OCI-LY3 (cell line): ENCODE measurements around the gene VCAM1.

Experiments
- H2AFZ ChIP-seq: fragments of 200-600, 300-600 bp; shearing (Covaris generic); 2 replicates; pipeline ENCODE4 v1.6.0; 2014; ENCODE audit warnings: antibody characterized with exemption, low read depth, low read length
- H3K27ac ChIP-seq: fragments of 200-600, 300-600 bp; sonication (generic); 2 replicates; pipeline ENCODE4 v1.5.1; 2014; ENCODE audit warnings: mild to moderate bottlenecking, low read length, moderate library complexity, mixed read lengths
- H3K27me3 ChIP-seq: fragments of 200-600, 300-600 bp; sonication (generic); 2 replicates; pipeline ENCODE4 v1.6.1; 2014; ENCODE audit warnings: low read depth, low read length, mixed read lengths
- H3K36me3 ChIP-seq: fragments of 200-600, 300-600 bp; sonication (generic); replicated peaks from 2 replicates; pipeline ENCODE3; 2014; ENCODE audit warnings: low read depth, low read length, mixed read lengths
- H3K4me1 ChIP-seq: fragments of 300-600, 200-600 bp; sonication (generic); 2 replicates; pipeline ENCODE4 v1.6.1; 2014; ENCODE audit warnings: low read length, mixed read lengths
- H3K4me2 ChIP-seq: fragments of 200-600, 300-600 bp; sonication (generic); 2 replicates; pipeline ENCODE4 v1.6.1; 2014; ENCODE audit warnings: low read length, mixed read lengths
- H3K4me3 ChIP-seq: fragments of 300-600, 200-600 bp; sonication (generic); 2 replicates; pipeline ENCODE4 v1.5.1; 2014; ENCODE audit warnings: antibody characterized with exemption, mild to moderate bottlenecking, low read length, moderate library complexity
- H3K79me2 ChIP-seq: fragments of 300-600, 200-600 bp; shearing (Covaris generic); 2 replicates; pipeline ENCODE4 v1.6.1; 2014; ENCODE audit warnings: mild to moderate bottlenecking, low read length, mixed read lengths
- H3K9ac ChIP-seq: fragments of 300-600, 200-600 bp; shearing (Covaris generic); 2 replicates; pipeline ENCODE4 v1.6.0; 2014; ENCODE audit warnings: mild to moderate bottlenecking, low read length, moderate library complexity
- H3K9me3 ChIP-seq: fragments of 200-600, 300-600 bp; shearing (Covaris generic); 2 replicates; pipeline ENCODE4 v1.6.1; 2014; ENCODE audit warnings: low read length, mixed read lengths; ENCODE audit not compliant: insufficient read depth
- H4K20me1 ChIP-seq: fragments of 200-600, 300-600 bp; sonication (generic); 2 replicates; pipeline ENCODE4 v1.6.1; 2016; ENCODE audit warnings: low read length, mixed read lengths; ENCODE audit not compliant: insufficient read depth
- EZH2phosphoT487 ChIP-seq: fragments of 200-600 bp; shearing (Covaris generic); IDR thresholded peaks from 2 replicates; pipeline ENCODE4 v1.6.1; 2018; ENCODE audit warnings: antibody characterized with exemption, mixed run types, low read depth
- TF ChIP-seq, protein P1 (sequence below): fragments of 200-600, 300-600 bp; sonication (generic); IDR thresholded peaks from 2 replicates; pipeline ENCODE4 v1.5.1; 2014; ENCODE audit warnings: antibody characterized with exemption, low read length, low read depth

Gene VCAM1

DNA sequence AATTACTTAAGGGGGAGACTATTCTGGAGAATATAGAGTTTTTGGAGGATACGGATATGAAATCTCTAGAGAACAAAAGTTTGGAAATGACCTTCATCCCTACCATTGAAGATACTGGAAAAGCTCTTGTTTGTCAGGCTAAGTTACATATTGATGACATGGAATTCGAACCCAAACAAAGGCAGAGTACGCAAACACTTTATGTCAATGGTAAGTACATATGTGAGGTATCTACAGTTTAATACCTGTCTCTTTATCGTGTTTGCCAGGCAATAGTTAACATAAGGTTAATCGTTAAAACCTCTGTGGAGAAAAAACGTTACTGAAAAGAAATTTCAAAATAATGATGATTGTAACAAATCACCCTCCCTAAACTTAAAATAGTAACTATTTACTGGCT, 11.8 kb downstream of the VCAM1 start:
- Histone ChIP-seq H3K9ac (no peak overlapping the region), H3K4me2 (no peak overlapping the region), H3K4me3 (no peak overlapping the region), H3K27ac (no peak overlapping the region), H3K4me1 (no peaks in the 10 kb centered on the region), H4K20me1 (no peaks in the 10 kb centered on the region), H2AFZ (no peak overlapping the region), H3K9me3 (no peaks in the 10 kb centered on the region), H3K27me3 (no peaks in the 10 kb centered on the region), H3K79me2 (no peaks in the 10 kb centered on the region), H3K36me3 (no peaks in the 10 kb centered on the region)
- TF ChIP-seq, protein P1, sequence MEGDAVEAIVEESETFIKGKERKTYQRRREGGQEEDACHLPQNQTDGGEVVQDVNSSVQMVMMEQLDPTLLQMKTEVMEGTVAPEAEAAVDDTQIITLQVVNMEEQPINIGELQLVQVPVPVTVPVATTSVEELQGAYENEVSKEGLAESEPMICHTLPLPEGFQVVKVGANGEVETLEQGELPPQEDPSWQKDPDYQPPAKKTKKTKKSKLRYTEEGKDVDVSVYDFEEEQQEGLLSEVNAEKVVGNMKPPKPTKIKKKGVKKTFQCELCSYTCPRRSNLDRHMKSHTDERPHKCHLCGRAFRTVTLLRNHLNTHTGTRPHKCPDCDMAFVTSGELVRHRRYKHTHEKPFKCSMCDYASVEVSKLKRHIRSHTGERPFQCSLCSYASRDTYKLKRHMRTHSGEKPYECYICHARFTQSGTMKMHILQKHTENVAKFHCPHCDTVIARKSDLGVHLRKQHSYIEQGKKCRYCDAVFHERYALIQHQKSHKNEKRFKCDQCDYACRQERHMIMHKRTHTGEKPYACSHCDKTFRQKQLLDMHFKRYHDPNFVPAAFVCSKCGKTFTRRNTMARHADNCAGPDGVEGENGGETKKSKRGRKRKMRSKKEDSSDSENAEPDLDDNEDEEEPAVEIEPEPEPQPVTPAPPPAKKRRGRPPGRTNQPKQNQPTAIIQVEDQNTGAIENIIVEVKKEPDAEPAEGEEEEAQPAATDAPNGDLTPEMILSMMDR: no peak
- TF ChIP-seq EZH2phosphoT487: no peak

DNA sequence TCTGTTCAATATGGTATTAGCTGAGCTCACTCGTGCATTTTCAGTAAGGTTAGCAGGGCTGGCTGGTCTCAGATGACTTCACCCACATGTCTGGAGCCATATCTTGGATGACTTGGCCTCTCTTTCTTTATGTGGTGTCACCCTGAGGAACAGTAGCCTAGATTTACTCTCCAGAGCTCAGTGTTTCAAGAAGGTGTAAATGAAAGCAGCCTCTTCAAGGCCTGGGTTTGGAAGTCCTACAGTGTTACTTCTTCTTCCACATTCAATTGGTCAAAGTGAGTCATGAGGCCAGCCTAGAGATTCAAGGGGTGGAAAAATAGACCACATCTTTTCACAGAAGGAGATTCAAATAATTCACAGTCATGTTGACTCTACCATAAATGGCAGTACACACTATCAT, 12.2 kb downstream of the VCAM1 start:
- Histone ChIP-seq H3K4me3 (no peak overlapping the region), H3K4me2 (no peak overlapping the region), H2AFZ (no peak overlapping the region)

DNA sequence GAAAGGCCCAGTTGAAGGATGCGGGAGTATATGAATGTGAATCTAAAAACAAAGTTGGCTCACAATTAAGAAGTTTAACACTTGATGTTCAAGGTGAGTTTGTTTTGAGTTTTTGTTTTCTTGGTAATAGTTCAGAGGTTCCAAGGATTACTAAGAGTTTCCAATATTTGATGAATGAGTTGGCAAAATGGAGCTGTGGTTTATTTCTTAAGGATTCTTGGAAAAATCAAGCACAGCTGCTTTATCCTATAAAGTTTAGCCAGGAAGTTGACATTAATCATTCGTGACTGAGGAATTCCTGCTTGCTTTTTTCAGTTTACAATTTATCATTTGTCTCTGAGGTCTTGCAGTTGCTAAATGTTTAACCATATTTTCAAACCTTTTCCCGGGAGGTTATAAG, 15.1 kb downstream of the VCAM1 start:
- H3K4me1 ChIP-seq: no peaks in the 10 kb centered on the region
- H3K36me3 ChIP-seq: no peaks in the 10 kb centered on the region
- no peaks in the 10 kb centered on the region for H3K27me3 ChIP-seq
- no peak overlapping the region for H3K4me3 ChIP-seq
- TF ChIP-seq EZH2phosphoT487: no peak
- TF ChIP-seq, protein P1: no peak
- no peak overlapping the region for H3K27ac ChIP-seq
- no peak overlapping the region for H2AFZ ChIP-seq
- H3K9me3 ChIP-seq: no peaks in the 10 kb centered on the region
- no peaks in the 10 kb centered on the region for H4K20me1 ChIP-seq
- no peak overlapping the region for H3K4me2 ChIP-seq
- no peak overlapping the region for H3K9ac ChIP-seq
- H3K79me2 ChIP-seq: no peaks in the 10 kb centered on the region

More for the DNA sequence above, 12.2 kb downstream of the VCAM1 start:
- Histone ChIP-seq H3K27ac (no peak overlapping the region), H4K20me1 (no peaks in the 10 kb centered on the region), H3K4me1 (no peaks in the 10 kb centered on the region), H3K36me3 (no peaks in the 10 kb centered on the region), H3K27me3 (no peaks in the 10 kb centered on the region), H3K9ac (no peak overlapping the region), H3K79me2 (no peaks in the 10 kb centered on the region), H3K9me3 (no peaks in the 10 kb centered on the region)
- TF ChIP-seq EZH2phosphoT487: no peak
- TF ChIP-seq, protein P1: no peak

DNA sequence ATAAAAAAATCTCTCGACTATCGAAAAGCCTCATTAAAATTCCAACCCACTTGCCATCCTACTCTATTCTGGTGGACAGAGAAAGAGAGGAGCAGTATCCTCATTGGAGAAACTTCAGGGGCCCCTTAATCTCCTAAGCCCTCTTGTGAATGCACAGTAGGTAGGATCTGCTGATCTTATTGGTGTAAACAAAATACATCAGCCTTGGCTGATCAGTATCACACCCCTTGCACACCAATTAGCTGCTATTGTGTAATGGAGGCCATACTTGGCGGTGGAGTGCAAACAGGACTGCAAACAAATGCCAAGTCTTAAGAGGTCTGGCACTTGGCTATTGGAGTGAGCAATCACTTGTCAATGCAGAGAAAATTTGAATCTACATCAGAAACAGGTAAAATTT, 15.7 kb downstream of the VCAM1 start:
- H3K79me2 ChIP-seq: no peaks in the 10 kb centered on the region
- H3K9me3 ChIP-seq: no peaks in the 10 kb centered on the region
- no peaks in the 10 kb centered on the region for H4K20me1 ChIP-seq
- no peak overlapping the region for H3K27ac ChIP-seq
- H2AFZ ChIP-seq: no peak overlapping the region
- H3K4me3 ChIP-seq: no peak overlapping the region
- no peaks in the 10 kb centered on the region for H3K27me3 ChIP-seq
- no peaks in the 10 kb centered on the region for H3K4me1 ChIP-seq
- no peak overlapping the region for H3K9ac ChIP-seq
- no peak overlapping the region for H3K4me2 ChIP-seq
- no peaks in the 10 kb centered on the region for H3K36me3 ChIP-seq
- TF ChIP-seq, protein P1: no peak
- no peak for TF ChIP-seq EZH2phosphoT487
